ENCODE measurements around the gene GARIN3. TPM values are rescaled to one million over a fixed set of nuclear protein-coding genes. Genes with fewer than 3 reads are reported as not detected.

The GARIN3 gene
- total RNA-seq, 1 experiment from 2014 or later = not detected

- no peaks in the 10 kb centered on the region for H3K4me1 Mint-ChIP-seq (ENCODE audit: low read depth, unreplicated experiment)
- no peaks in the 10 kb centered on the region for H3K36me3 Mint-ChIP-seq (ENCODE audit: insufficient read depth, unreplicated experiment)
- TF ChIP-seq CTCF (IDR thresholded peaks at IDR 0.05; ENCODE audit: unreplicated experiment) = no peak
- H3K4me3 Mint-ChIP-seq (ENCODE audit: low read depth, unreplicated experiment) = no peak overlapping the region
- BruUV-seq (replicated peaks) = no TSS peak
- intact Hi-C loops (cut with micrococcal nuclease; ENCODE audit: unreplicated experiment) = no loop called here
- peaks cover 30% of the 10 kb centered on the region for H3K27me3 Mint-ChIP-seq (ENCODE audit: unreplicated experiment)
- CTCF ChIA-PET = no interaction called here
- DNase-seq = no peak
- no peaks in the 10 kb centered on the region for H3K9me3 Mint-ChIP-seq (ENCODE audit: low read depth, unreplicated experiment)
- no peak overlapping the region for H3K27ac Mint-ChIP-seq (ENCODE audit: unreplicated experiment)
Observed at GRCh38 chr5:157175071-157175612, 9.1 kb upstream of the GARIN3 start.

- intact Hi-C loops (cut with micrococcal nuclease; ENCODE audit: unreplicated experiment) = no loop called here
- H3K9me3 Mint-ChIP-seq (ENCODE audit: low read depth, unreplicated experiment) = no peaks in the 10 kb centered on the region
- BruUV-seq (replicated peaks) = no TSS peak
- H3K4me1 Mint-ChIP-seq (ENCODE audit: low read depth, unreplicated experiment) = no peaks in the 10 kb centered on the region
- no peak overlapping the region for H3K4me3 Mint-ChIP-seq (ENCODE audit: low read depth, unreplicated experiment)
- CTCF ChIA-PET = interaction anchor here (0.6 kb wide), 1 partner anchor 30 kb away, joined by 4 read pairs; the partner anchor contains the start of gene MED7
- no peaks in the 10 kb centered on the region for H3K36me3 Mint-ChIP-seq (ENCODE audit: insufficient read depth, unreplicated experiment)
- H3K27me3 Mint-ChIP-seq (ENCODE audit: unreplicated experiment) = peaks cover 10% of the 10 kb centered on the region
- no peak for TF ChIP-seq CTCF (IDR thresholded peaks at IDR 0.05; ENCODE audit: unreplicated experiment)
- DNase-seq = no peak
- H3K27ac Mint-ChIP-seq (ENCODE audit: unreplicated experiment) = no peak overlapping the region
Observed at GRCh38 chr5:157172403-157172802, 6.3 kb upstream of the GARIN3 start.

GRCh38 chr5:157168286-157168685 is 2.2 kb upstream of the GARIN3 start:
- Mint-ChIP-seq H3K4me3 (ENCODE audit: low read depth, unreplicated experiment) (no peak overlapping the region), H3K4me1 (ENCODE audit: low read depth, unreplicated experiment) (no peaks in the 10 kb centered on the region), H3K9me3 (ENCODE audit: low read depth, unreplicated experiment) (no peaks in the 10 kb centered on the region), H3K27me3 (ENCODE audit: unreplicated experiment) (peaks cover 27% of the 10 kb centered on the region), H3K27ac (ENCODE audit: unreplicated experiment) (no peak overlapping the region), H3K36me3 (ENCODE audit: insufficient read depth, unreplicated experiment) (no peaks in the 10 kb centered on the region)
- CTCF ChIA-PET = interaction anchor here (1.6 kb wide), 1 partner anchor 19 kb away, joined by 5 read pairs; no protein-coding TSS in a partner anchor
- DNase-seq = no peak
- intact Hi-C loops (cut with micrococcal nuclease; ENCODE audit: unreplicated experiment) = no loop called here
- BruUV-seq (replicated peaks) = no TSS peak
- TF ChIP-seq CTCF (IDR thresholded peaks at IDR 0.05; ENCODE audit: unreplicated experiment) = no peak

GRCh38 chr5:157167214-157167621 is 1.2 kb upstream of the GARIN3 start:
- H3K4me1 Mint-ChIP-seq (ENCODE audit: low read depth, unreplicated experiment) = no peaks in the 10 kb centered on the region
- BruUV-seq (replicated peaks) = no TSS peak
- no peak overlapping the region for H3K4me3 Mint-ChIP-seq (ENCODE audit: low read depth, unreplicated experiment)
- intact Hi-C loops (cut with micrococcal nuclease; ENCODE audit: unreplicated experiment) = no loop called here
- H3K27ac Mint-ChIP-seq (ENCODE audit: unreplicated experiment) = no peak overlapping the region
- no peaks in the 10 kb centered on the region for H3K9me3 Mint-ChIP-seq (ENCODE audit: low read depth, unreplicated experiment)
- TF ChIP-seq CTCF (IDR thresholded peaks at IDR 0.05; ENCODE audit: unreplicated experiment) = no peak
- H3K27me3 Mint-ChIP-seq (ENCODE audit: unreplicated experiment) = peaks cover 37% of the 10 kb centered on the region
- no peaks in the 10 kb centered on the region for H3K36me3 Mint-ChIP-seq (ENCODE audit: insufficient read depth, unreplicated experiment)
- CTCF ChIA-PET = interaction anchor here (1.6 kb wide), 1 partner anchor 18 kb away, joined by 5 read pairs; no protein-coding TSS in a partner anchor
- no peak for DNase-seq

All from Calu3 (cell line).